HG02840 (cell line): ENCODE measurements around the gene TNFRSF13B.
"Not testable (repeated sequence)": the region's sequence is repeated elsewhere in the genome, so short reads cannot be mapped to it uniquely, and the experiment has no call there.

Experiments used
- ATAC-seq: cut with Tn5 transposase; IDR thresholded peaks from one replicate; pipeline ENCODE4 v1.9.1; 2021; ENCODE audit warnings: mild to moderate bottlenecking, moderate library complexity, moderate number of reproducible peaks; ENCODE audit not compliant: unreplicated experiment, low FRiP score

The TNFRSF13B gene

DNA sequence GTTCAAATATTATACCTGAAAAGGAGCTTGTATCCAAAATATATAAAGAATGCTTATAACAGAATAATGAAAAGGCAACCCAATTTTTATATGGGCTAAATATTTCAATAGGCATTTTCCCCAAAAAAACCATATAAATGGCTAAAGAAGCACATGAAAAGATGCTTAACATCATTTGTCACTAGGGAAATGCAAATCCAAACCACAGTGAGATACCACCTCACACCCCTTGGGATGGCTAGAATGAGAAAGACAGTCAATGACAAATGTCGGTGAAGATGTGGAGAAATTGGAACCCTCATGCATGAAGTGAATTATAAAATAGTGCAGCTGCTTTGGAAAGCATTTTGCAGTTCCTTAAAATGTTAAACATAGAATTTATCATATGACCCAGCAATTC is 3.1 kb downstream of the TNFRSF13B start:
- ATAC-seq: no peak

DNA sequence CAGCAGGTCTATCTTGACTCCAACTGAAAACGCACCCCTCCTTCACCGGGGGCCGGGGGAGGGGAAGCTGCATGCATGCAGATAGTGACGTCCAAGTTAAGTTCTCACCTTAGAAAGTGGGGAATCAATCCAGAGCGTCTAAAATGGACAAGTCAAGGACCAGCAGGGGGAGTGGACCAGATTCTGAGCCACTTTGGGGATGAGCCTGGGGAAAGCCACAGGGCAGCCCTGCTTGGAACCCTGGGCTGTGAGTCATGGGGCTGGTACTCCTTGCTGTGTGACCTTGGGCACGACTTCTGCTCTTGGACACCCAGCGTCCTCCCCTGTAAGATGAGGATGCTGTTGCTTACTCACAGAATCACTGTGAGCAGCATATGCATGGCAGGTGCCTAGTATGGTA is 9.1 kb downstream of the TNFRSF13B start:
- ATAC-seq: no peak

DNA sequence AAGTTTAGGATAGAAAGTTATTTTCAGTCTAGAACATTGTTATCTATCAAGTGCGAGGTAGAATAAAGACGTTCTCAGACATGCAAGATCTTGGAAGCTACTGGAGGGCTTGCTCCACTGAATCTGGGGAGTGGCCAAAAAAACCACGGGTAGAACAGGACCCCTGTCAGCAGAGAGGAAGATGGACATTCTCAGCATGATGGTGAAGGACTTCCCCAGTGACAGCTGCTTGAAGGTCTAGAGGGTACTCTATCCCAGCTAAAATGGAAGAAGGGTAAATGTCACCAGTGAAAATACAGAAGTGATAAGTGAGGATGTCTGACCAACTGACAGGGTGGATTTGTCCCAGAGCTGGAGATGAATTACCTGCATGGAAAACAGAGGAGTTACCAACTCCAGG is 10.1 kb downstream of the TNFRSF13B start:
- ATAC-seq: no peak

DNA sequence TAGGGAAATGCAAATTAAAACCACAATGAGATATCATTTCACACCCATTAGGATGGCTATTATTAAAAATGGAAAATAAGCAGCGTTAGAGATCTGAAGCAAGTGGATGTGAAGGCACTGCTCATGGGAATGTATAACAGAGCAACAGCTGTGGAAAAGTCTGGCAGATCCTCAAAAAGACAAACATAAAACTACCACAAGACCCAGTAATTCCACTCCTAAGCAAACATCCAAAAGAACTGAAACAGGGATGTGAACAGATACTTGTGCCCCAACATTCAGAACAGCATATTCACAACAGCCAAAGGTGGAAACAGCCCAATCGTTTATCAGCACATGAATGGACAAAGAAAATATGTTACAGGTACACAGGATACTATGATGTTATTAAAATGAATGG is 10.9 kb downstream of the TNFRSF13B start:
- ATAC-seq: not testable (repeated sequence)

DNA sequence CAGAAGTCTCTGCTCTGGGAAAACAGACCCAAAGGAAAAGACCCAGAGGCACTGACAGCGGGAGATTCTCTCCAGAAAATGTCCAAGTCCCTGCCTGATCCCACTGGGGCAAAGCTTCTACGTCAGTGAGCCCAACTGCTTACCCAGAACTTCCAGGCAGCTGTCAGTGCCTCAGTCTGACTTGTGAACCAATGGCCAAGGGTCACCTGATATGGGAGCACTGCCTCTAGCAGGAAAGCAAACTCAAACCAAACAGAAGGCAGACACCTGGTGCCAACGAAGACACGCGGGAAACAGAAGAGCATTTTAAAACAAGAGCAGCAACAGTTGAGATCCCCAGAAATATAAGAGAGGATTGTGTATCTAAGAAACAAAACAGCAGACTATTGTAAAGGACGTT is 16.9 kb downstream of the TNFRSF13B start:
- not testable (repeated sequence) for ATAC-seq

DNA sequence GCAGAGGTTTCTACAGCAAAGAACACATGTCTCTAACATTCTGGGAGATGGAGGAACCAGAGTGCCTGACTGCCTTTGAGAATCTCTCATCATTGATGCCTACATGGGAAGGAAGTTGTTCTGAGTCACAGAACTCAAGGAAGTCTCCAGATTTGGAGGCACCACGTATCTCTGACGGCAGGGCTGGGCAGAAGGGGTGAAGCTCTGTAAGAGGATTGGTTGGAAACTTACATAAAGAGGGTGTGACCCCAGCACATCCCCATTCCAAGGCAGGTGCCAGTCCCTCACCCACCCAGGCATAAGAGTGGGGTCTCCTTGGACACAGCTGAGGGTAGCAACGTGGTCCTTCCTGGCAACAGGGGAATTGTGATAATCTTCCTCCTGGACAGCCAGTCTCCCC is 17.4 kb downstream of the TNFRSF13B start:
- ATAC-seq: no peak

DNA sequence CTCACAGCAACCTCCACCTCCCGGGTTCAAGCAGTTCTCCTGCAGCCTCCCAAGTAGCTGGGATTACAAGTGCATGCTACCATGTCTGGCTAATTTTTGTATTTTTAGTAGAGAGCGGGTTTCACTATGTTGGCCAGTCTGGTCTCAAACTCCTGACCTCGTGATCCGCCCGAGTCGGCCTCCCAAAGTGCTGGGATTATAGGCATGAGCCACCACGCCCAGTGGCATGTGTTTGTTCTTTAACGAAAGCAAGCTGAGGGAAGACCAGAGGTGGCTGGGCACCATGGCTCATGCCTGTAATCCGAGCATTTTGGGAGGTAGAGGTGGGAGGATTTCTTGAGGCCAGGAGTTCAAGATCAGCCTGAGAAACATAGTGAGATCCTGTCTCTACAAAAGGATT is 18.1 kb downstream of the TNFRSF13B start:
- ATAC-seq: no peak

DNA sequence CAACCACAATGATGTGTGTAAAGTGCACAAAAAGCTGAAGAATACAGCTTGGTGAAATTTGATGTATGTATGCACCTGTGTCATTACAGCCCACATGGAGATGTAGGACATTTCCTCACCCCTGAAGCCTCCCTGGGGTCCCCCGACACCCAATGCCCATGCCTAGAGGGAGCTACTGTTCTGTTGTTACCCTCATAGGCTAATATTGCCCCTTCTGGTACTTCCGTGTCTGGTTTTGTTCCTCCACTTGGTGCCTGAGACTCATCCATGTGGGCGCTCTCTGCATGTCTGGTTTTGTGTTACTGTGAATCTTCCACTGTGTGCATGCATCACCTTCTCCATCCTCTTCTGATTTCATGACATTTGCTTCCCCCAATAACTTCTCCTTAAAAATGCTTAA is 18.6 kb downstream of the TNFRSF13B start:
- ATAC-seq: no peak

DNA sequence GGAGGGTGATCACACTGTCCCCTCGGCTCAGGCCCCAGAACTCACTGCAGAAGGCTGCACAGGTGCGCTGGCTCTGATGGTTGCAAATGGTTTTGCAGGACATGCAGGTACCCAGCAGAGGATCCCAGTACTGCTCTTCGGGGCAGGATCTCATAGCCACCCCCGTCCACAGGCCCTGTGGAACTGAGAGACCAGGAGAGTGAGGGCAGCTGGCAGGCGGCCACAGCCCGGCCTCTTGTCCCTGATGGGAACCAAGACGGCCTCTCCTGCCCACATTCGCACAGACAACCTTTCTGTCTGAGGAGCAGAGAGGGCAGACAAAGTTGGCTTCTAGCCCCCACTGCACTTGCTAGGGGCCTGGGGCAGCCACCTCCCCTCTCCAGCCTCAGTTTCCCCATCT is 19.5 kb downstream of the TNFRSF13B start:
- no peak for ATAC-seq

DNA sequence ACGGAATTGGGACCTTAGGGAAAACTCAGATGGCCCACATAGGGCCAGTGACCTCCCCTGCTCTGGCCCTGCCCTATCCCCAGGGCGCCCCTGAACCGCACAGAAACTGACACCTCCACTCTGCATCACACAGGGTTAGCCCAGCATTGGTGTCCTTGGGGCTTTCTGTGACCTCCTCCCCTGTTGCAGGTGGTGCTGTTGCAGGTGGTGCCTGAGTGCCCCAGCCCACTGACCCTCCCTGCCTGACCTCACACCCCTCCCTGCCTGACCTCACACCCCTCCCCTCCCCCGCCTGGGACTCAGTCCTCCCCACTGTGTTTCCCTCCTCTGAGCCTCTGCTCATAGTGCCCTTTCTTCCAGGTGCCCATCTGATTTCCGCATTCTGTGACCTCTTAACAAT is 21.4 kb downstream of the TNFRSF13B start:
- no peak for ATAC-seq

DNA sequence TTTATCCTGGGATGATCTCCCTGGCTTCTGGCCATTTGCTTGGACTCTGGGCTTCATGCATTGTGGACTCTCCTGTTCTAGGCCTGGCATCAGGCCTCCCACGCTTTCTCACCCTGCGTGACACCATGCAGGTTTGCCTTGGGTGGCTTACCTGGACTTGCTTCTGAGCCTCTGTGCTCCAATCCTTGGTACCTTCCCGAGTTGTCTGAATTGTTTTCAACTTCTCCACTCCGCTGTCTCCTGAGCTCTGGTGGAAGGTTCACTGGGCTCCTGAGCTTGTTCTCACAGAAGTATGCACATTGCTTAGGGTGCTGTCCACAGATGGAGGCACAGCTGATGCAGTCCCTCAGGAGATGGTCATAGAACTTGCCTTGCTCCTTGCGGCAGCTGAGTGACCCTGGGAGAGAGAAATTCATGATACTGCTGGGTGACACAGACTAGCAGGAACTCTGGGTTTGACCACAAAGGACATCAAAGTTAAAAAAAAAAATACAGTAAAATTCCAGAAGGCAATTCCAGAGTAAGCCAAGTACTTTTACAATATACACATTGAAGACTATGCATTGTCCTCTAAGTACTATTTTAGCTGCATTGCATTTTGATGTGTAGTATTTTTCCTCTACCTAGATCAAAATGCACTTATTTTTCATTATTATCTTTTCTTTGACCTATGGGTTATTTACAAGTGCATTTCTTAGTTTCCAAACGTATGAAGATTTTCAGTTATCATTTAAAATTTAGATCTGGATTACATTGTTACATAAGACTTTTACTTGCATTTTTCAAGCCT is 23.1 kb downstream of the TNFRSF13B start:
- no peak for ATAC-seq

DNA sequence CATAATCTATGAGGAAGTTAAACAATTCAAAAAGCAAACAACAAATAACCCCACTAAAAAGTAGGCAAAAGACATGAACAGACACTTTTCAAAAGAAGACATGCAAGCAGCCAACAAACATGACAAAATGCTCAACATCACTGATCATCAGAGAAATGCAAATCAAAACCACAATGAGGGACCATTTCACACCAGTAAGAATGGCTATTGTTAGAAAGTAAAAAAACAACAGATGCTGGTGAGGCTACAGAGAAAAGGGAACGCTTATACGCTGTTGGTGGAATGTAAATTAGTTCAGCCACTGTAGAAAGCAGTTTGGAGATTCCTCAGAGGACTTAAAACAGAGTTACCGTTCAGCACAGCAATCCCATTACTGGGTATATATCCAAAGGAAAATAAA is 24.4 kb downstream of the TNFRSF13B start:
- peak; percentile 72 for ATAC-seq

DNA sequence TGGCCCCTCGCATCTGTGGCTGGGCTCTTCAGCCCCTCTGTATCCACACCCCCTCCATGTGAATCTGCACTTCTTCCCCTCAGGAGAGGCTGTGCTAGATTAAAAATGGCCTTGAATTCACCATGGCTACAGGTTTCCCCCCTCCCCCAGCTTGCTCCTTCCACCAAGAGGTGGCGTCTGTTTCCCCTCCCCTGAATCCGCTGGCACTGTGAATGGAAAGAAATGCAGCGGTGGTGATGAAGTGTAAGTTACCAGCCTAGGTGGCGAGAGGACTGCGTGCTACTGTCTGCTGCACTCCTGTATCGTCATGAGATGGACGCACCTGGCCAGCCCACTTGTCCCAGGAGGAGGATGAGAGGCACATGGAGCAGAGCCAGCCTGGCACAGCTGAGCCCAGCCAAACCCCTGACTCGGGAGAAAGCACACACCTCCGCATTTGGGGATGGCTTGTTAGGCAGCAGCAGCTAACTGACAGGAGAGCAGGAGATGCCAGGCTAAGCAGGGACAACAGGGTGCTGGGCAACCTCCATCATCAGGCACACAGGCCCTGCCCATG is 26.2 kb downstream of the TNFRSF13B start:
- ATAC-seq: no peak

DNA sequence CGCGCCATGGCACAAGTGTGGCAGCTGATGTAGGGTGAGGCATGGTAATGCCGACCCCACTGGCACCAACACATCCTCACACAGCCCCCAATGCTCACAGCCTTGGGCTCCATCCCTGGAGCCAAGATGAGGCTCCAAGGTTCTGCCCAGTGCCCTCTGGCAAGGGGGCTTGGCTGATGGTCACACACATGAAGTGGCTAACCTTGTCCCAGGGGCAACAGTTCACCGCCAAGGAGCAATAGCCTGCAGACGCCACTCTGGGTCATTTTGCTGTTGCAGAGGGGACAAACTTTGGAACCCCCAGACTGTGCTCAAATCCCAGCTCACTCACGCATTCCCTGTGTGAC is 26.8 kb downstream of the TNFRSF13B start:
- no peak for ATAC-seq

DNA sequence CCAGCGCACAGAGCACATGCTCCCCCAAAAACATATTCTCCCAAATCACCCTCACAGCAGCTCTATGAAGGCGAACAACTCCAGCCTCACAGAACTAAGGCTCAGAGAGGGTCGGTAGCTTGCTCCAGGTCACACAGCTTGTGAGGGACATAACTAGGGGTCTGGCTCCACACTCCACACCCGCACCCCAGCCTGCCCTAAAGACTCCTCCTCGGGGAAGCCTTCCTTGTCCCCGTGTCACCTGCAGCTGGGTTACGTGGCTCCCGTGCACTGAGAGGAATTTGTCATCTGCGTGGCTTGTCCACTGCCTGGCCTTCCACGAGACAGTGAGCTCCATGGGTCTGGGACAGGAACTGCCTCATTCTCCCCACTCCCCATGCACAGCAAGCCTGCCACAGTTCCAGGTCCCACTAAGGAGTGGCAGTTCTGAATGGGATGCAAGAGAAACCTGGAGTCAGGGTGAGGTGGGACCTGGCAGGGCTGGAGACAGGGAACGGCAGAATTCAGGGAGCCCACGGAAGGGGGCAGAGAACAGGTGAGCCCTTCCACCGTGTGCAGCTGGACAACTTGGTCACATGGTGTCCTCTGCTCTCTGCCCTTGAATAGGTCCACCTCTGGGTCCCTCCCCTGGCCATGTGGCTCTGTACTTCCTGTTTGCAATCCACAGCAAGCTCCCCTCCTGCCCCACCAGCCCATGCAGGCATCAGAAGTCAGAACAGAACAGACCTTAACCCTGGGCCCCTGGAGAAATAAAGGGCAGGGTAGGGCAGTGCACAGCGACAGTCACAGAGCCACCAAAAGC is 27.4 kb downstream of the TNFRSF13B start:
- ATAC-seq: no peak

DNA sequence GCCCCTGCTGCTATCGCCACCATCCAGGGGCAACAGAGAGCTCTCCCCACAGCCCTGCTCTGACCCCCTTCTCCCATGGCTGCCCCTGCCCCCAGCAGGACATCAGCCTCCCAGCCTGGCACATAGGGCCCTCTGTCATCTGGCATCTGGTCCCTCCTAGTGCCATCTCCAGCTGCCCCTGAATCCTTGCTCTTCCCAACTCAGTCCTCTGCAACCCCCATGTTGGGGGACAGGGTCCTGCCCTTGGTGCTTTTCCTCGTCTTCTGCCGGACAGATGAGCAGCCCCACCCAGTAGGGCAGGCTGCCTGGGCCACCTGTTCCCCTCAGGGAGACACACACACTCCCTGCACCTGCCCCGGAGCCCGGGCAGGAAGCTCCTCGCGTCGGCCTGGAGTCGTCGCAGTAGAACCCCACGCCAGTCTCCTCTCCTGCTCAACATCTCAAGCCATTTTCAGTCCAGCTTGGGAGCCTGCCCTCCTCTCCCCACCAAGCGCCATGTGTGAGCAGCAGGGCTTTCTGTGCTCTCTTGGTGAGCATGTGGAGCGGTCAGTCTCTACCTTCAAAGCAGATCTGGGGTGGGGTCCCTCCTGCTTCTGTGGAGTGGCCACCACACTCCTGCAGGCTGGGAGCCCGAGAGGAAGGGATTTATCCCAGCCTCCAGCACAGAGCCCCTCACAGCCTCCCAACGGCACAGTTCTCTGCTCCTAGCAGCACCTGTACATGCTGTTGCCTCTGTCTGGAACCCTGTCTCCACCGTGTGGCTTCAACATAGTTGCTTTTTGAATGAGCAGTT is 28.2 kb downstream of the TNFRSF13B start:
- no peak for ATAC-seq

DNA sequence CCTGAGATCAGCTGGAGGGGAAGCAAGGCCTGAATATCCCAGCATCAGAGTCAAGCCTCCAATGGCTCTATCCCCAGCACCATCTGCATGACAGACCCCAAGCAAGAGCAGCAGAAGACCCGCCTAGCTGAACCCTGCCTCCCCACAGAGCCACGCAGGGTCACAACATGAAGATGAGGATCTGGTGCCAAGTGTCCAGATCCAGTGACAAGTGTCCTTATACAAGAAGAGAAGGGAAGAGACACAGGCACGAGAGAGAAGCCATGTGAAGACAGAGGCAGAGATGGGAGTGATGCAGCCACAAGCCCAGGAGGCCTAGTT is 28.9 kb downstream of the TNFRSF13B start:
- no peak for ATAC-seq

DNA sequence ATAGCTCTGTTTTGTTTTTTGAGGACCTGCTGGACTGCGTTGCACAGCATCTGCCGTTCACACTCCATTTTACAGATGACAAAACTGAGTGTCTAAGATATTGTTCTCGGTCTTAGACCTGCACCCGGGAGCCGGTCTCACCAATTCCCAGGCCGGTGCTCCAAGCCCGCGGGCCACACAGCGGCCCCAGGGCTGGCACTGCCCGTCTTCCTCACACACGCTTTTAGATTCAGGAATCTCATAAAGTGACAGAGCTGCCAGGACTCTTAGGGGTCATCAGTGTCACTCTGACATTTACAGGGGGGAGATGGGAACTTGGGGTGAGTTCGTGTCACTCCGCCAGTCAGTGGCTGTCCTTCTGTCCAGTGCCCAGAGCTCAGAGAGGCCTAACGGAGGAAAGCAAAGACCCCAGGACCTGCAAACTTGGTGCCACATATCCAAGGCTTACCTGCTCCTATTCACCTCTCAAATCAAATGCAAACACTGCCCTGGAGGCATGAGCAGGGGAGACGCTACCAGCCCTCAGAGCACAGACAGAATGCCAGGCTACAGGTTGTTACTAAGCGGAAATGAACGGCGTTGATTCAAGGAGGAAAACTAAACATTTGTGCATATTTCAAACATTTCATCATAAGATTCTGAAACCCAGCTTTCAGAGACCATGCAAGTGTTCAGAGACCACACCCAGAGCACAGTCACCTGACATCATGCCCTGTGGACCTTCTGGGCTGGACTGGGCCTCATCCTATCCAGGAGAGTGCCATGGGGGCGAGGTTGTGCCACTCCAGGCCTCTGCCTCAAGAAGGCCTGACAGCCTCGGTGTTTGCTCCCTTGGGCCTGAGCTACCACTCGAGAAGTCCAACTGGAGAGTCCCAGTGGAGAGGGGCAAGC is 29.5 kb downstream of the TNFRSF13B start:
- ATAC-seq: no peak

DNA sequence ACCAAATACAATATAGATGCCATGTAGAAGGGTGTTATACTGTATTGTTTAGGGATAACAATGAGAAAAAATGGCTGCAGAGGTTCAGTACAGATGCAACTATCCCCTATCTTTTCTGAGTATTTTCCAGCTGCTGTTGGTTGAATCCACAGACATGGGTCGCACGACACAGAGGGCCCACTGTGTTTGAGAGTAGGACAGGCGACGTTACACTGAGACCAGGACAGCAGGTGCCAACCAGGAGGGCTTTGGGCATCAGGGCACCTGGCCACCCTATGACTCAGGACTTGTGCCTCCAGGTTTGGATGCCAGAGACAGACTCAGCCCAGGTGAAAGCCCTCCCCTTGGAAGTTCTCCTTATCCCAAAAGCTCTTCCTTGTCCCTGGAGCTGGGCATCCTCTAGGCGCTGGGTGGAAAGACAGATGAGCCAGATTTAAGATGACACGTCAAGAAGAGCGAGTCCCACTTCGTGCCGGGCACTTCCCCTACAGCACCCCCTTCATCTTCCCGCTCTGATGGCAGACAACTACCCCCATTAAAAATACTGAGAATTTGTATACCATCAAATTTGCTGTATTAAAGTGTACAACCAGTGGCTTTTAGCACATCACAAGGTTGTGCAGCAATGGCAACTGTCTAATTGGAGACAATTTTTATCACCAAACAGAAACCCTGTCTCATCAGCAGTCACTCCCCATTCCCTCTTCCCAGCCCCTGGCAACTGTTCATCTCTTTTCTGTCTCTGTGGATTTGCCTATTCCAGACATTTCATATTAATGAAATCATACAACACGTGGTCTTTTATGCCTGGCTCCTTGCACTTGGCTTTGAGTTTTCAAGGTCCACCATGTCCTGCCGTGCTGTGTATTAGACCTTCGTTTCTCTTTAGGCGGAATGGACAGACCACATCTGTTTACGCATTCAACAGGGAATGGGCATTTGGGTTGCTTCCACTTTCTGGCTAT is 30.6 kb downstream of the TNFRSF13B start:
- ATAC-seq: no peak
